SJCRH30 (cell line): ENCODE data around the gene SRPX2. TPM values are rescaled to one million over a fixed set of nuclear protein-coding genes. Genes with fewer than 3 reads are reported as not detected.
"Not testable (repeated sequence)": the region's sequence is repeated elsewhere in the genome, so short reads cannot be mapped to it uniquely, and the experiment has no call there.

Experiments
- DNase-seq, 2 experiments: peaks; one replicate each; pipeline ENCODE4 v3.0.0-alpha.2; 2015 to 2020
- H3K27ac ChIP-seq: fragments of 250-450 bp; sonication (Bioruptor Pico); 2 replicates; pipeline ENCODE4 v1.5.1; 2020; ENCODE audit warnings: mild to moderate bottlenecking, moderate library complexity
- H3K27me3 ChIP-seq: fragments of 250-450 bp; sonication (Bioruptor Pico); 2 replicates; pipeline ENCODE4 v1.5.1; 2020; ENCODE audit warnings: mild to moderate bottlenecking, moderate library complexity
- H3K36me3 ChIP-seq: fragments of 250-450 bp; sonication (Bioruptor Pico); 2 replicates; pipeline ENCODE4 v1.5.1; 2020; ENCODE audit warnings: mild to moderate bottlenecking, moderate library complexity
- H3K4me1 ChIP-seq: fragments of 250-450 bp; sonication (Bioruptor Pico); 2 replicates; pipeline ENCODE4 v1.5.1; 2020; ENCODE audit warnings: mild to moderate bottlenecking, moderate library complexity
- H3K4me3 ChIP-seq: fragments of 250-450 bp; sonication (Bioruptor Pico); 2 replicates; pipeline ENCODE4 v1.5.1; 2020; ENCODE audit warnings: mild to moderate bottlenecking, moderate library complexity
- H3K9me3 ChIP-seq: fragments of 250-450 bp; sonication (Bioruptor Pico); replicated peaks from 2 replicates; pipeline ENCODE4 v1.5.1; 2020; ENCODE audit warnings: mild to moderate bottlenecking, moderate library complexity
- total RNA-seq: library from RNA; depleted of rRNA; stranded (reverse); fragments of >200 nt; shearing (Covaris generic); gene quantifications from 2 replicates; pipeline ENCODE4 v1.2.3, GENCODE V29; 2014; rRNA removed

The SRPX2 gene
- total RNA-seq, 1 experiment from 2014 or later: 0.97 TPM

DNA sequence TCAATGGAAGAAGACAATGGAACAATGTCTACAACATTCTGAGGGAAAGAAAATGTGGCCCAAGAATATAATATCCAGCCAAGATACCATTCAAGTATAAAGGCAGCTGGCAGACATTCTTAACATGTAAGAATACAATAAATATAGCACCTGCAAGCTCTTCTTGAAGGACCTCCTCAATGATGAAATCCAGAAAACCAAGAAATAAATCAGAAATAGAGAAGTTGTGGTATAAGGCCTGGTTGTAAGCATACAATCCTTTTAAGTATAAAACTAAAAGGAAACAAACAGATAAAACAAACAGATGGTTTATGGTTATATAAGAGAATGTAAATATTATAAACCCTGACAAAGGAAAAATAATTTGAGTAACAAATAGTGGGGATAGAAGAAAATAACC, 54.6 kb downstream of the SRPX2 start:
- H3K27ac ChIP-seq: no peak overlapping the region
- H3K27me3 ChIP-seq: no peaks in the 10 kb centered on the region
- H3K9me3 ChIP-seq: no peaks in the 10 kb centered on the region
- no peak for DNase-seq
- no peaks in the 10 kb centered on the region for H3K36me3 ChIP-seq
- no peak overlapping the region for H3K4me3 ChIP-seq
- H3K4me1 ChIP-seq: no peaks in the 10 kb centered on the region

DNA sequence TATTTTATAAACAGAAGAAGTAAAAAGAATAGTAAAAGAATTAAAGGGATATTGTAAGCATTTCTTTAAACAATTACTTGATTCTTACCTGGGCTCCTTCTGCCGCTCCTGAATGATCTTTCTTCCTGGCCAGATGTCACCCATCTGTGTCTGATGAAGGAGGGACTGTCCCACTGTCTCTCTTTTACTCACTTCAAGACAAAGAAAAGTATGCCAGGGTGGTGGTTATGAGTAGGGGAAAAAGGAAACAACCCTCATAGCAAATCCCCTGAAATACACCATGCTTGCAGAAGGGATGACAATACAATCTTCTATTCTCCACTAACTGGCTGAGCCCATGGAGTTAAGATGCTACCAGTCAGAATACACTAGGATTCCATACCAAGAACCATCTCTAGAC, 56.8 kb downstream of the SRPX2 start:
- H3K27me3 ChIP-seq: no peaks in the 10 kb centered on the region
- H3K36me3 ChIP-seq: no peaks in the 10 kb centered on the region
- H3K4me1 ChIP-seq: no peaks in the 10 kb centered on the region
- H3K9me3 ChIP-seq: no peaks in the 10 kb centered on the region
- no peak for DNase-seq
- no peak overlapping the region for H3K27ac ChIP-seq
- H3K4me3 ChIP-seq: no peak overlapping the region

DNA sequence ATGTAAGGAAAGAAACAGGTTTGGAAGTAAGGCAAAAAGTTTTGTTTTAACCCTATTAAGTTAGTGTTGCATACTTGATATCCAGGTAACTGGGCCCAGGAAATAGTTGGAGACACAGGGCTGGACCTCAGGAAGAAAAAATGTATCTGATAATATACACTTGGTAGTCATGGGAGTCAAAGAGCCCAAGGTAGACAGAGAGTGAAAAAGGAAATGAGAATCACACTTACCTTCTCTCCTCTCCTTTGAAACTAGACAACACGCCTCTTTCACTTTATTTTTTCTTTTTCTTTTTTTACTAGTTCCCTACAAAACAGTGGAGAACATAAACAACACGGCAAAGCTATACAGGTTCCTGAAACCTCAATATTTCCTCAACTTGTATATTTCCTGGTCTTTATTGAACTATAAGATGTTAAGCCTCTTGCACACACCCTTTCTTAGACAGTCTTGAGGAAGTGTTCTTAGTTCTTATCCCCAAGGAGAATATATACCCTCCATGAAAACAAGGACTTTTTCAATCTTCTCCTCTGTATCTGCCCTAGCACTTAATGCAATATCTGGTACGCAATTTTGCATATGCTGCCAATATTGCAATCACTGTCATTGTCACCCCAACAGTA, 60.7 kb downstream of the SRPX2 start:
- Histone ChIP-seq H3K36me3 (no peaks in the 10 kb centered on the region), H3K9me3 (no peaks in the 10 kb centered on the region), H3K27ac (no peak overlapping the region), H3K4me1 (no peaks in the 10 kb centered on the region), H3K4me3 (no peak overlapping the region), H3K27me3 (no peaks in the 10 kb centered on the region)
- no peak for DNase-seq

DNA sequence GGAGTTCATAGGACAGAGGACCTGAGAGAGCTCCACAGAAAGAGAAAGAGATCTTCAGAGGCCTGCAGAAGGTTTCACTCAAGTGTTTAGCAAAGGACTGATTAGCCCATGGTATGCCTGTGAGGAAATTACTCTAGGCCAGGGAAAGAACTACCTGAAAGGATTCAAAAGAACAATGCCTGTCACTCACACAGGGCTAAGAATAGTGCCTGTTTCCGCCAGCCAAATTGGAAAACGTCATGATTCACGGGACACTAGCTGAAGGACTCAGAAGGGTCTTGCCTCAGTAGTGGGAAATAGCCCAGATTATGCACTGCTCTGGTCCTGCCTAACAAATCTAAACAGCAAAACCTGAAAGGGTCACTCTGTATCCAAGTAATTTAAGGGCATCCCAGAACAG, 66.8 kb downstream of the SRPX2 start:
- no peaks in the 10 kb centered on the region for H3K36me3 ChIP-seq
- H3K9me3 ChIP-seq: no peaks in the 10 kb centered on the region
- H3K4me1 ChIP-seq: no peaks in the 10 kb centered on the region
- H3K4me3 ChIP-seq: no peak overlapping the region
- H3K27me3 ChIP-seq: no peaks in the 10 kb centered on the region
- H3K27ac ChIP-seq: no peak overlapping the region
- no peak for DNase-seq

DNA sequence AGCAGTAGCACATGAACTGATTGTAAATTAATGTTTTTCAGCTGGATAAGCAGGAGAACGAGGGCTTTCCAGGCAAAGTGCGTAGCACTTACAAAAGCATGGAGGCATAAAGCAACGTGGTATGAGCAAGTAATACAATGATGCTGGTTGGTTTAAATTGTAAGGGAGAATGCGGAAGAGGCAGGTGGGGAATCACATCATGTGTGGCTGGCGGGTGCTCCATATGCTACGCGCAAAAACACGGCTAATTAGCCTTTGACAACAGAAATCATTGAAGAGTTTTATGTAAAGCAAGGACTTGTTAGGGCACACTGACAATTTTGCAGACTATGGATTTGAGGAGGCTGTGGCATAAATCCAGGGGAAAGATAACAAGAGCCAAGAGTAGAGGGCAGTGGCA, 73.4 kb downstream of the SRPX2 start:
- no peaks in the 10 kb centered on the region for H3K27me3 ChIP-seq
- H3K4me1 ChIP-seq: no peaks in the 10 kb centered on the region
- DNase-seq: no peak
- H3K27ac ChIP-seq: no peak overlapping the region
- H3K36me3 ChIP-seq: no peaks in the 10 kb centered on the region
- no peaks in the 10 kb centered on the region for H3K9me3 ChIP-seq
- no peak overlapping the region for H3K4me3 ChIP-seq

DNA sequence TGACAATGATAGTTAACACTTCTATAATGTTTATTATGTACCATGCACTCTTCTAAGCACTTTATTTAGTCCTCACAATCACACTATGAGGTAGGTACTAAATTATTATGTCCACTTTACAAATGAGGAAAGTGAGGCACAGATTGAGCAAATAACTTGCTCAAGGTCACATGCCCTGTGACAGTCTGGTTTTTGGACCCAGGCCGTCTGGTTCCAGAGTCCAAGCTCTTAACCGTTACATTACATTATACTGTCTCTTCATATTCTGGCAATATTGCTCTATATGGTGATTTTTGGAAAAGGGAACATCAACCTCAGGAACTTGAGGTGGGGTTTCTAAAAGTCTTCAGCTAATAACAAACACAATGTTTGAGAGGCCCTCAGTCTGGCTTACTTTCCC, 75.1 kb downstream of the SRPX2 start:
- H3K36me3 ChIP-seq: no peaks in the 10 kb centered on the region
- H3K4me1 ChIP-seq: no peaks in the 10 kb centered on the region
- no peak overlapping the region for H3K27ac ChIP-seq
- H3K27me3 ChIP-seq: no peaks in the 10 kb centered on the region
- no peaks in the 10 kb centered on the region for H3K9me3 ChIP-seq
- no peak for DNase-seq
- H3K4me3 ChIP-seq: no peak overlapping the region

DNA sequence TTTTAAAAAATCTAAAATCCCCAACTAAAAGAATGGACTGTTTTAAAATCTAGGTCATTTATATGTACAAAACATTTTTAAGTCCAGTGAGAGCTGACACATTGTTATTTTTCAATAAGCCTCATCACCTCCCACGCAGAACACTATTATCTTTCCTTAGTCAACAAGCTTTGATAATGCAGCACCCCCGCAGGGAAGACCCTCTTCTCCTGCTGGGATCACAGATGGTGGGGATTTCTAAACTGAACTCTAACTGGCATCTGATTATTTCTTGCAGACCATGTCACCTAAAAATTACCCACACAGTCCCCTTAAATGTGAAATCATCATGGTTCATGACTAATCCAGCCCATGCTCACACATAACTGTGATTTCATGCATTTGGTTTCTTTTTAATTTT, 76.3 kb downstream of the SRPX2 start:
- no peaks in the 10 kb centered on the region for H3K36me3 ChIP-seq
- H3K4me3 ChIP-seq: no peak overlapping the region
- no peak for DNase-seq
- no peaks in the 10 kb centered on the region for H3K9me3 ChIP-seq
- H3K27me3 ChIP-seq: no peaks in the 10 kb centered on the region
- H3K4me1 ChIP-seq: no peaks in the 10 kb centered on the region
- no peak overlapping the region for H3K27ac ChIP-seq

DNA sequence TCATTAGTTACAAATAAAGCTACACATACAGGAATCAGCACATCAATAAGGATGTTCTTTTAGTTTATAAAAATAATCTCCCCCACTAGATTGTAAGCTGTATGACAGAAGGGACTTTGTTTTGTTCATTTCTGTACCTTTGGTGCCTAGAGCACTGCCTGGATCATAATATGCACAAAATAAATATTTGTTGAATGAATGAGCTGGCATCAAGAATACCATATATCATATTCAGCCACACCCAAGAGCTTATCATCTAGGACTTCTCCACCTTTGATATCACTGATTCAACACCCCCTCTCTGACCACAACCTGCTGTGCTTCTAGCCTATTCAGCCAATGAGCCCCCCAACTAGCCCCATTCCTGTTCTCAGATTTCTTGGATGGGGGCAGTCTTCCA, 77.3 kb downstream of the SRPX2 start:
- no peaks in the 10 kb centered on the region for H3K36me3 ChIP-seq
- no peak for DNase-seq
- no peak overlapping the region for H3K27ac ChIP-seq
- H3K4me3 ChIP-seq: no peak overlapping the region
- no peaks in the 10 kb centered on the region for H3K9me3 ChIP-seq
- H3K27me3 ChIP-seq: no peaks in the 10 kb centered on the region
- no peaks in the 10 kb centered on the region for H3K4me1 ChIP-seq

DNA sequence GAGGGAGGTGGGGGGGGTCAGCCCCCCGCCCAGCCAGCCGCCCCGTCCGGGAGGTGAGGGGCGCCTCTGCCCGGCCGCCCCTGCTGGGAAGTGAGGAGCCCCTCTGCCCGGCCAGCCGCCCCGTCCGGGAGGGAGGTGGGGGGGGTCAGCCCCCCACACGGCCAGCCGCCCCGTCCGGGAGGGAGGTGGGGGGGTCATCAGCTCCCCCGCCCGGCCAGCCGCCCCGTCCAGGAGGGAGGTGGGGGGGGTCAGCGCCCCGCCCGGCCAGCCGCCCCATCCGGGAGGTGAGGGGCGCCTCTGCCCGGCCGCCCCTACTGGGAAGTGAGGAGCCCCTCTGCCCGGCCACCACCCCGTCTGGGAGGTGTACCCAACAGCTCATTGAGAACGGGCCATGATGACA, 80.0 kb downstream of the SRPX2 start:
- H3K27ac ChIP-seq, H3K4me1 ChIP-seq, DNase-seq, H3K27me3 ChIP-seq, H3K9me3 ChIP-seq, H3K36me3 ChIP-seq, H3K4me3 ChIP-seq: not testable (repeated sequence)

Other genes with a start within 250 kb of the SRPX2 start
- gene PCDH19, start 233.9 kb upstream of the SRPX2 start, total RNA-seq: 0.30 TPM in 2 replicates
- gene TNMD, start 59.3 kb upstream of the SRPX2 start, total RNA-seq: not detected in 2 replicates
- gene TSPAN6, start 7.4 kb upstream of the SRPX2 start, total RNA-seq: 58.8 and 61.7 TPM in 2 replicates
- gene SYTL4, start 87.9 kb downstream of the SRPX2 start, total RNA-seq: not detected in 2 replicates
- 37.5 and 38.6 TPM in 2 replicates for gene CSTF2, start 176.2 kb downstream of the SRPX2 start, total RNA-seq
- not detected in 2 replicates for gene NOX1, start 230.2 kb downstream of the SRPX2 start, total RNA-seq